Right forelimb (tissue), 1 donor: ENCODE results near the gene FBXL19.

Experiments
- DNase-seq: peaks from one replicate; pipeline ENCODE4 v3.0.0-alpha.2; 2018

The FBXL19 gene

GRCh38 chr16:30894540-30895368, 28.6 kb upstream of the FBXL19 start:
- no peak for DNase-seq

DNA sequence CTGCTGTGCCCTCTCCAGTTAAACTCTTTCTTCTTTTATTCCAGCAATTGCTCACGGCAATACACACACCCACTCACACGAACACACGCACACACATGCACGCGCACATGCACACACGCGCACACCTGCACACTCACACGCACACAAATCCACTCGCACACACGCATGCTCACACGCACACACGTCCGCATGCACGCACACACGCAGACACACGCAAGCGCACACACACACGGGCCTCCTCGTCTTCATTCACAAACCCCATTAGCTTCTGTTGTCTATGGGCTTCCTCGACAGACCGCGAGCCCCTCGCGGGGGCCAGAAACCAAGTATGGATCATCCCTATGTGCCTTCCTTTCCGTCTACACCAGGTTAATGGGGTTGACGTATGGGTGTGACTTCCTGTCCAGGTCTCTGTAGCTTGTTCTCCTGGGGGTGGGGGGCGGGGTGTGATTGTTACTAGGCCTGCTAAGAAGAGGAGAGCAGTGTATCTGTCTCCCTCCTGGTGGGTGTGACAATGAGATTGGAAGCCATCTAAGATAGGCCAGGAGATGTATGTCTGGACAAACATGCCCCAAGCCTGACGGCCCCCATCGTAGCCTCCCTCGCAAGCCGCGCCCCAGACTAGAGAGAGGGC, 27.6 kb upstream of the FBXL19 start:
- no peak for DNase-seq

- peak; percentile 91 for DNase-seq
Observed at GRCh38 chr16:30896261-30896888, 27.0 kb upstream of the FBXL19 start, which contains the start of gene CTF1. CTF1 (plus strand) TSS chr16:30896614; CDS start chr16:30896644, 30 bp downstream.

- DNase-seq = peak; percentile 95
Observed at GRCh38 chr16:30896889-30897733, 26.3 kb upstream of the FBXL19 start.

- no peak for DNase-seq
Observed at GRCh38 chr16:30899794-30900193, 23.6 kb upstream of the FBXL19 start.

- no peak for DNase-seq
Observed at GRCh38 chr16:30900588-30900987, 22.8 kb upstream of the FBXL19 start.

GRCh38 chr16:30901201-30902028, 22.0 kb upstream of the FBXL19 start:
- DNase-seq = no peak

- peak; percentile 83 for DNase-seq
Observed at GRCh38 chr16:30902029-30902972, 21.1 kb upstream of the FBXL19 start.

GRCh38 chr16:30903002-30903401, 20.4 kb upstream of the FBXL19 start:
- DNase-seq = no peak

DNA sequence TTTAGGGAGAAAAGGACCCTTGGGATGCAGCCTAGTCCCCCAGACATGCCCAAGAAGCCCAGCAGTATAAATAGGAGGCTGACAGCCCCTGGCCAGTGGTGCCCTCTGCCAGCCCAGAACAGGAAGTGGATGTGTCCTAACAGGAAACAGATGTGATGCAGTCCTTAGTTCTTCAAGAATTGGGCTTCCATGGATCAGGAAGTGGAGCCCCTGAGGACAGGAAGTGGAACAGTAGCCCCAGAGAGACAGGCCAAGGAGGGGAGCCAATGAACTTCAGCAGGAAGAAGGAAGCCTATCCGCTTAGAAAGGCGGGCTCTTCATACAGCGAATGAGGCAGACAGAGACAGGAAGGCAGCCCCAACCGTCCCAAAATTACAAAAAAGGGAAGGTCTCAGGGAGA, 19.8 kb upstream of the FBXL19 start:
- DNase-seq = no peak

GRCh38 chr16:30904114-30904780, 19.1 kb upstream of the FBXL19 start:
- no peak for DNase-seq

- no peak for DNase-seq
Observed at GRCh38 chr16:30907064-30907463, 16.3 kb upstream of the FBXL19 start.

- DNase-seq = no peak
Observed at GRCh38 chr16:30910427-30911029, 12.8 kb upstream of the FBXL19 start.

DNA sequence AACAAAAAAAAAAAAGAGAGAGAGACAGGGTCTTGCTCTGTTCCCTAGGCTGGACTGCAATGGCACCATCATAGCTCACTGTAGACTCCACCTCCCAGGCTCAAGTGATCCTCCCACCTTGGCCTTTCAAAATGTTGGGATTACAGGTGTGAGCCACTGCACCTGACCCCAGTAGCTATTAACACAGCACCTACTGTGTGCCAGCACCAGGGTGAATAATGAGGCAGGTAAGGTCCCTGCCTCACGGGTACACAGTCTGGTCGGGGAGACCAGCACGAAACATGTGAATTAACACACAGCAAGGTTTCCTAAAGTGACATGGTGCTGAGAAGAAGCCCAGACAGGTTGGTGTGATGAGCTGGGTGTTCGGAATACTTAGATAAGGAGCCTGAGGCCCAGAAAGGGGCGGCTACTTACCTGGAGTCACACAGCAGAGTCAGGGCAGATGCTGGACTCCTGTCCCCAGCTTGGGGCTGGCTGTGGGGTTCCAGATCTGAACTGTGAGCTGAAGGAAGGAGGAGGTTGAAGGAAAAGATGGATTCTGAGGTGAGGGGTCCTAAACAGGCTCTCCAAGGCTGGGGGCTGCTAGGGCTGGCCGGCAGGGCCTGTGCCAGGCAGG, 10.5 kb upstream of the FBXL19 start:
- DNase-seq = no peak

DNA sequence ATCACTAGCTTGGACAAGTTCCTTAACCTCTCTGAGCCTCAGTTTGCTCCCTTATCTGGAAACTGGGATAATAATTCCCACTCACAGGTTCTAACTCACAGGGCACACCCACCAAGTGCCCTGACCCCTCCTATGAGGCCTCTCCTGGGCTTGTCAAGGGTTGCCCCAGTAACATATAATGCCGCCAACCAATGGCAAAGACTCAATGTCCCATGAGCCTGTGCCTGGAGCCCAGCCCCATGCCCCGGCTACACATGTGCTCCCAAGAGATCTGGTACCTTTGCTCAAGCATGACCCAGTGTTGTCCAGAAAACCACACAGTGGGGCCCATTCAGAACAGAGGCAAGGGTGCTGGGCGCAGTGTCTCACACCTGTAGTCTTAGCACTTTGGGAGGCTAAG, 8.5 kb upstream of the FBXL19 start:
- no peak for DNase-seq

- DNase-seq = no peak
Observed at GRCh38 chr16:30918614-30919013, 4.8 kb upstream of the FBXL19 start.

DNA sequence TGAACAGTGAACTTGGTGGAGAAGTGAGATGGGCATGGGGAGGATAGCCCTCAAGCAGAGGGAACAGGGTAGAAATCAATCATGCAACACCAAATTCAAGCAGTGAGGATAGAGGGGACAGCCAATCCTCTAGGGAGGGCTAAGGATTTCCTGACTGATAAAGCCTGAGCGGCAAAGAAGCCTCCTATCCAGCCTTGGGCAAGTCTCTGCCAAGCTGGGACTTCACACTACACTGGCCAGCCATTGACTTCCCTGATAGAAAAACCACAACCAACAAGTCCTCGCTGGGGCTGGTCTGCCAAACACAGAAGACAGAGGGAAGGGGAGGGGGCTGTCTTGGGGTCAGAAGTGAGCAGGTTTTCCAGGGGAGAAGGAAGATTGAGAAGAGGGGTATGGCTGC, 2.5 kb upstream of the FBXL19 start:
- DNase-seq = no peak

GRCh38 chr16:30921459-30921747, 2.0 kb upstream of the FBXL19 start:
- DNase-seq = no peak

DNA sequence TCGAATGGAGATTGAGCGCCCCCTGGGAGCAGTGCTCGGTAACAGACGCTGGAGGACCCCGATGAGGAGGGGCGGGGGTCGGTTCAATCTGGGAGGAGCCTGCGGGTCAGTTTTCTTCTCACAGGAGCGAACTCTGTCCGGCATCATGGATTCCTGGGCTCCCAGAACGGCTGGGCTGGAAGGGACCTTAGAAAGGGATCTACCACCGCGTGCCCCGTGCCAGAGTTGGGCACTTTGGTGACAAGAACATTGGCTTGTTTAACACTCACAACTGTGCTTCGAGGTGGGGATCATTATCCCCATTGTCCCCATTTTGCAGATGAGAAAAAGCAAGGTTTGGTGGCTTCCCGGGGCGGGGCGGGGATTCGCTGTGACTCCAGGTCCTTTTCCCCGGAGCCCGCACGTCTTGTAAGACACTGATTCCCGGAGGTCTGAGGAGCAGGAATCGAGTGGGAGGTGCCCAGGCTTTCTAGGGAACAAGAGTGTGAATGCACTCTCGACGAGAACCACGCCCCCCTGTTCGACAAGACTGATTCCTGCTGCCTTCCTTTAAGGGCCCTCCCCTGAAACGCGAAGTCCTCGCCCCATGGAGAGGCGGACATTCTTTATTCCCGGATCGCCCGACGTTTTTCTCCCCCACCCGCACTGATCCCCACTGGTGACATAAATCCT, 1.5 kb upstream of the FBXL19 start:
- DNase-seq = peak; percentile 95
